GM21447 (cell line): Measurements from ENCODE around the gene TMEM181.
"Not testable (repeated sequence)": the region's sequence is repeated elsewhere in the genome, so short reads cannot be mapped to it uniquely, and the experiment has no call there.

Experiments
- ATAC-seq: cut with Tn5 transposase; IDR thresholded peaks from one replicate; pipeline ENCODE4 v1.9.1; 2021; ENCODE audit not compliant: unreplicated experiment

Gene TMEM181

GRCh38 chr6:158620963-158621693 is 61.2 kb downstream of the TMEM181 start:
- ATAC-seq, result no peak

GRCh38 chr6:158621694-158622544 is 62.0 kb downstream of the TMEM181 start:
- no peak for ATAC-seq

- no peak for ATAC-seq
These were observed 62.8 kb downstream of the TMEM181 start for GRCh38 chr6:158622545-158623190.

- no peak for ATAC-seq
These were observed 65.1 kb downstream of the TMEM181 start for GRCh38 chr6:158624684-158625682.

- no peak for ATAC-seq
These were observed 66.0 kb downstream of the TMEM181 start for GRCh38 chr6:158625881-158626305.

- no peak for ATAC-seq
These were observed 66.7 kb downstream of the TMEM181 start for GRCh38 chr6:158626360-158627167.

GRCh38 chr6:158627168-158627939 is 67.5 kb downstream of the TMEM181 start:
- no peak for ATAC-seq

- ATAC-seq, result no peak
These were observed 68.0 kb downstream of the TMEM181 start for GRCh38 chr6:158627940-158628211.

- ATAC-seq, result no peak
These were observed 68.7 kb downstream of the TMEM181 start for GRCh38 chr6:158628542-158628941.

- no peak for ATAC-seq
These were observed 69.7 kb downstream of the TMEM181 start for GRCh38 chr6:158629367-158630221.

- ATAC-seq, result no peak
These were observed 71.2 kb downstream of the TMEM181 start for GRCh38 chr6:158630938-158631616.

GRCh38 chr6:158631678-158632537 is 72.0 kb downstream of the TMEM181 start:
- no peak for ATAC-seq

GRCh38 chr6:158632538-158633119 is 72.7 kb downstream of the TMEM181 start:
- ATAC-seq, result not testable (repeated sequence)

- ATAC-seq, result no peak
These were observed 73.2 kb downstream of the TMEM181 start for GRCh38 chr6:158633127-158633526.

- no peak for ATAC-seq
These were observed 75.0 kb downstream of the TMEM181 start for GRCh38 chr6:158634695-158635426.
